Measurements from ENCODE around the gene NMUR2.

The NMUR2 gene, protein sequence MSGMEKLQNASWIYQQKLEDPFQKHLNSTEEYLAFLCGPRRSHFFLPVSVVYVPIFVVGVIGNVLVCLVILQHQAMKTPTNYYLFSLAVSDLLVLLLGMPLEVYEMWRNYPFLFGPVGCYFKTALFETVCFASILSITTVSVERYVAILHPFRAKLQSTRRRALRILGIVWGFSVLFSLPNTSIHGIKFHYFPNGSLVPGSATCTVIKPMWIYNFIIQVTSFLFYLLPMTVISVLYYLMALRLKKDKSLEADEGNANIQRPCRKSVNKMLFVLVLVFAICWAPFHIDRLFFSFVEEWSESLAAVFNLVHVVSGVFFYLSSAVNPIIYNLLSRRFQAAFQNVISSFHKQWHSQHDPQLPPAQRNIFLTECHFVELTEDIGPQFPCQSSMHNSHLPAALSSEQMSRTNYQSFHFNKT

DNA sequence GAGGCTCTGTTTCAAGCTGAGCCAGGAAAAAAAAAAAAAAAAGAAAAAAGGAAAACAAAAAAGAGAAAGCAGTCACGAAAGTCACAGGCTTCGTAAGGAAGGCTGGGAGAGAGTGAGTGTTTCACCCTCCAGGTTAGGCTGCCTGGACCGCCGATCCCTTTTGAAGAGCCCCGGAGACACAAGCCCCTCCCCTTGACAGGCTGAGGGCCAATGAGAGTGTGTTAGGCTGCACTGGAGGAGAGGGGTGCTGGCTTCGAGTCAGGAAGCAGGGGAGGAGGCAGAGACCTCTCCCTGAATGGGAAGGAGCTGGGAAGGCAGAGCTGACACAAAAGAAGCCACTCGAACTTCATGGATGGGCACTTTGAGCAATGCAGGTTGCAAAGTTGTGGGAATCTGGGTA, at the start of gene NMUR2:
Gene NMUR2 (minus strand): TSS at position 135 of the 400 bp plus-strand sequence. CDS start 166 bp downstream, outside the sequence.
- no peak for DNase-seq (ENCODE audit: low read depth)

DNA sequence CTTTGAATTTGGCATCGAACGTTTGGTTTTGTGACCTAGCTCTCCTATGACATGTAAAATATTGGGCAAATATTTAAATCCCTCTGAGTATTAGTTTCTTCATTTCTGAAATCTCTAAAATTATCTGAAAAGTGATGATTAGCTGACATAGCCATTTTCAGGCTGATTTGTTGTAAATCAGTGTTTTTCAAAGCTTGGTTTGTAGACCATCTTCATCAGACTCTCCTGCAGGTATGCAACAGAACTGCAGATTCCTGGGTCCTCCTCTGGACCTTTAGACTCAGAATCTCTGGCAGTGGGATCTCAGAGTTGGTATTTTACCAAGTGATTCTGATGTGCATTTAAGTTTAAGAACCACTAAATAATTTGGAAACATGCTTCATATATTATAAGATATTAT, 38.9 kb upstream of the NMUR2 start:
- no peak for DNase-seq (ENCODE audit: low read depth)

DNA sequence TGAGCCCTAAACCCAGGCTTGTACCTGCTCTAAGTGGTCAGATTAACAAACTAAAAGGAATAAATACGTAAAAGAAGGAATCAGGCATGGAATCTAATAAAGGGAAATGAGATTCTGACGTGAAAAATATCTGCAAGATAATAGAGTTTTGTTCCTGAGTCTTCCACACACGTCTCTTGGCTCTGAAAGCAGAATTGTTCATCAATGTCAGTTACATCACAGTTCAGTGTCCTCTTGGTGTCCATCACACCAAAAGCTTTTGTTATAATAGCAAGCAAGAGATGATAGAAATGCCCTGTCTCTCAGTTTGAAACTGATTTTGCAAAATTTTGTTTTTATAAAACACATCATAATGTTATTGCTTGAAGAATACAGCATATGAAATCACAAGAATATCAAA, 34.7 kb upstream of the NMUR2 start:
- no peak for DNase-seq (ENCODE audit: low read depth)

DNA sequence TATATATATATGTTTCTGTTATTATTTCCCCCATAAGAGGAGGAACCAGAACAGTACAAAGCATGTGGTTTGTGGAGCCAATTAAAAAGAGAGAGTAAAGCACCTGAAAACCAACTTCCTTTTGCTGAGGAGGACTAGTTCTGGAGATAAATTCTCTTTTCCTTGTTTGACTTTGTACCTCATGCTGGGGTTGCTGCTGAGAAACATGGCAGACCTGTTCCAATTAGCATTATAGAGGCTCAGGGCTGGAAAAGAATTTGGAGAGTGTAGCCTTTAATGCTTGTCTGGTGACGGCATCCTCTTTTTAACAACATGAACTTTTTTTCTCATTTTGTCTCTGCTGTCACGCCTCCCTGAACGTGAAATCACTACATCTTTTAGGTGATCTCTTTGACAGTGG, 32.8 kb upstream of the NMUR2 start:
- DNase-seq (ENCODE audit: low read depth), result no peak

DNA sequence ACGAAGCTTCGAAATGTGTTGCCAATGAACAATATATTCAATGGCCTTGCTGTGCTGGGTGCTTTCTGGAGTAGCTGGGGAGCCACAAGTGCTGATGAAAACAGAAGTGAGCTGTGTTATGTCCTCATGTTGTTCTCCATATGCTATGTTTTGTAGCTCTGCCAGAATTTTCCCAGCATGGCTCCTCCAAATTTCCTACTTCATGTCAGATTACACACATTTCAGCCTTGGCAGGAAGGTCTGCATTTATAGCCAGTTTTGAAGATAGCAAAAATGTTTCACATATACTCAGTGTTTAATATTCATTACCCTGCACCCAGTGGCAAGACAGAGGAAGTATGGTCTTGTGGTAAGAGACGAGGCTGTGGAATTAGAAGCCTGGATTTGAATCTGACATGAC, 22.6 kb upstream of the NMUR2 start:
- no peak for DNase-seq (ENCODE audit: low read depth)

DNA sequence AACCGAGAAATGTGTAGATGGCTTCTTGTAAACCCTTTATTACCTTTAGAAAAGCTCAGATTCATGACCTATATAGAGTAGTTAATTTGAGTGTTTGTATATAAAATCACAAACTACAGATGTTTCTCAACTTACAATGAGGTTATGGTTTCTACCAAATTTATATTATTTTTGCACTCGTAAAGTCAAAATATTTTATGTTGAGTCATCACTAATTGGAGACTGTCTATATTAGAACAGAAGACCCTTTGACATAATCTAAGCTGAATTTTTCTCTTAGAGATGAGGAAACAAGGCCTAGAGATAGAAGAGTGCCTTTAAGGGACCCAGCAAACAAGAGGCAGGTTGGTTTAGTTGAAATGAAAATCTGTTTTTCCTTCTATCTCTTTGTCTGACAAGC, 20.0 kb upstream of the NMUR2 start:
- DNase-seq (ENCODE audit: low read depth), result no peak

DNA sequence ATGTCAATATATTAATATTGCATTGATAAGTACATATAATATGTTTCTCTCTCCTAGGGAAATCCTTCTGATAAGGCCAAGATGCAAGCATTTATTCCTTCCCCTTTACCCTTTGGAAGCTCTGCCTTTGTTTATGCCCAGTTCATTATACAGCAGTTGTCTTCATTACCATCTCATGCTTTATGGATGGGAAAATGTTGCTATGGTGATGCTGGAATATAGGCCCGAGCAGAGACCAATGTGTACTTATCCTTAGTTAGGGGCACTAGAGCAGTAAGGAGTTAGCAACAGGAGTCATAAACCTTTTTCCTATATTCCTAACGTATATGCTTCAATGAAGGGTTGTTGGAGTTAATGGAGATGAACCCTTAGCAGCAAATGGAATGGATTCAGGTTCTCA, 19.4 kb upstream of the NMUR2 start:
- no peak for DNase-seq (ENCODE audit: low read depth)

DNA sequence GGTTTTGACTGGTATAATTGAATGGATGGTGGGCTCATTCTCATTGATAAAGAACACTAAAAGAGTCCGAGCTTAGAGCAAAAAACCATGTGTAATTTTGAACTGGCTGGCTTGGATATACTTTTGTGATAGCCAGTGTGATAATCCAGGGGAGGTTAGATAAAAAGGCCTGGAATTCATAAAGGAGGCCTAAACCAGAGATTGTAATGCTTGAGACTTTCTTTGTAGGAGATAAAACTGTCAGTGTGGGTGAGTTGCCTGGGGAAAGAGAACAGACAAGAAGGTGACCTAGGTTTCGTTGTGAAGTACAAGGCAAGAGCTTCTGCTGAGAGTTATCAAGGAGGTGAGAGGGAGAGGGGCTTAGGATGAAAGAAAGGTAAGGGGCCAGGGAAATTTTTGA, 17.0 kb upstream of the NMUR2 start:
- no peak for DNase-seq (ENCODE audit: low read depth)

DNA sequence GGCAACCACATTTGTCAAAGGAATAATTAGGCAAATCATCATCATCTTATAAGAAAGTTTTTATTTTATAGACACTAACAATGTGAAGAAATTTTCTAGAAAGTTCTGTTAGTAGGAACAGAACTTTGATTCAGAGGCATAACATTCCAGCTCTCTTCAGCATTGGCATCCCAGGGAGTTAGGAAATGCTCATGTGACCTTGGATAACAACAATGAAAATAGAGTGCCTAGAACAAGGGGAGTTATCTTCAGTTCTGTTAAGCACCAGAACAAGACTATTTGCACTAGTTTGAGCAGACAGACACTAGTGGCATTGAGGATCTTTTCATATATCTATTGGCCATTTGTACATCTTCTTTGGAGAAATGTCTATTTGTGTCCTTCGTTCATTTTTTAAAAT, 7.0 kb upstream of the NMUR2 start:
- DNase-seq (ENCODE audit: low read depth), result no peak

DNA sequence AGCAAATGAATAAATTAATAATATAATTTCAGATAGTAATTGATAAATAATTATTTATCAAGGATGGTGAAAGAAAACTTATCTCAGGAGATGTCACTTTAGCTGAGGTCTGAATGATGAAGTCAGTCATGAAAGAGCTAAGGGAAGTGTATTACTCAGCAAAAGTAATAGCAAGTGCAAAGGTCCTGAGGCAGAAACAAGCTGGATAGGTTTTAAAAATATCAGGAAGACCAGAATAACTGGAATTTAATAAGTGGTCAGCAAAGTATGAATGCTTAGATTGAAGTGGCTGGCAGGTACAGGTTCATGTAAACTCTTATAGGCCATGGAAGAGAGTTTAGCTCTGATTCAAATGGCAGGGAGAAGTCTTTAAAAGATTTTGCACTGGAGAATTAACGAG, 1.0 kb upstream of the NMUR2 start:
- DNase-seq (ENCODE audit: low read depth), result no peak

DNA sequence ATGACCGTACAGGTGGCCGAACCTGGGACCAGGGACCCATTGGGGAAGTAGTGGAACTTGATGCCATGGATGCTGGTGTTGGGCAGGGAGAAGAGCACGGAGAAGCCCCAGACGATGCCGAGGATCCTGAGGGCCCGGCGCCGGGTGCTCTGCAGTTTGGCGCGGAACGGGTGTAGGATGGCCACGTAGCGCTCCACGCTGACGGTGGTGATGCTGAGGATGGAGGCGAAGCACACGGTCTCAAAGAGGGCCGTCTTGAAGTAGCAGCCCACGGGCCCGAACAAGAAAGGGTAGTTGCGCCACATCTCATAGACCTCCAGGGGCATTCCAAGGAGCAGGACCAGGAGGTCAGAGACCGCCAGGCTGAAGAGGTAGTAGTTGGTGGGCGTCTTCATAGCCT, 585 bp downstream of the NMUR2 start:
- DNase-seq (ENCODE audit: low read depth), result no peak

DNA sequence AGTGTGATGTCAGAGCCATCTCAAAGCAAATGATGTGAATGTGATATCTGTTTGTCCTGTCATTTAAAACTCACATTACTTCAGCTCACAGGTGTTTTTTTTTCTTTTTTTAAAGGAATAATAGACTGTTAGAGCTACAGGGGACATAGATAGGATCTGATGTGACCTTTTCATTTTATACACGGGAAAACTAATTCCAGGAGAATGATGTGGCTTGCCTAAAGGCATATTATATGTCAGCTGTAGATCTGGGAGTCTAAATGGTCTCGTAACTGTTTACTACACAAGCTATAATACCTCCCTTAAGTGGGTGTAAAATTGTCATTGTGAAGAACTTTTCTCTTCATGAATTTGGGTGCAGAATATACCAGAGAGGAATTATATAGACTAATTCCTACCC, 2.0 kb downstream of the NMUR2 start:
- no peak for DNase-seq (ENCODE audit: low read depth)

DNA sequence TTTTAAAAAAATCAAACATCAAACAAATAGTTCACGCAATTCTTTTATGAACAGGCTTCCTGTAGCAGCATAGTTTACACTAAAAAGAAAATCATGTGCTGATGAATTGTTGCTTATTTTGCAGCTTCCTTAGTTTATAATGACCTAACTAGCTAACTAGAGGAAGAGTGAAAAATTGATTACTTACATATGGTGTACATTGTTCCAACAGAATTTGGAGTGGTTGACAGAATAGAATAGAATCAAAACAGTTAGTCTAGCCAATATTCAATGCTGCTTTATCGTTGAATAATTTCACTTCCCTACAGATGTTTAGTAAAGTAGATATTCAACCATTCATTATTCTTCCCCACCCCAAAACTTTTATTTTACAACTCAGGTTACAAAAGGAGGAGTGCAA, 4.2 kb downstream of the NMUR2 start:
- no peak for DNase-seq (ENCODE audit: low read depth)

DNA sequence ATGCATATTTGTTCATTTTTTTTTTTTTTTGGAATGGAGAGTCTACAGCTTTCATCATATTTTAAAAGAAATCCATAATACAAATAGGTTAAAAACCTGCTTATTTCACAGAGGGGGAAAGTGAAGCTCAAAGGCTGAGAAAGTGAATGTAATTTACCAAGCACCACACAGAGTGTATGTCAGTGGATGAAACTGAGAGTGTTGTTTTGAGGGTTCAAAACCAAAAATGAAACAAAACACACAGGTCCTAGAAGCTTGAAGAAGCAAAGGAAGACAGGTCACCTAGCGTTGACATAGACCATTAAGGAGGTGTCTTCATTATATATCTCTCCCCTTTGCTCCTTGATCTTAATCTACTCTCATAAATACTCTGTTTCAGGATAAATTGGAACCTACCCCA, 7.5 kb downstream of the NMUR2 start:
- DNase-seq (ENCODE audit: low read depth), result no peak

DNA sequence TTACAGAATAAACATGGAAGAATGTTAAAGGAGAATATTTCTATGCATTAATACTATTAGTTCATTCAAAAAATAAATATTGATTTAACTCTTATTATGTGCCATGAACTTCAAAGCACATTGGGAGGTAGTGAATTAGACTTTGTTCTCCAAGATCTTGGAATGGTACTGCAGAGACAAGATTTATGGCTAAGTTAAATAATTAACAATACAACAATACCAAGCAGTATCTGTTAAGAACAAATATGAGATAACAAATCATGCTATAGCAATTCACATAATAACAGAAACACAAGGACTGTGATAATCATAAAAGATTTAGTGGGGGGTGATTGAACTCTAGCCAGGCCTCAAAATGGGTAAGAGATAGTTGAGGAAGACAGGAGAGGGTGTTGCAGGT, 11.6 kb downstream of the NMUR2 start:
- no peak for DNase-seq (ENCODE audit: low read depth)

DNA sequence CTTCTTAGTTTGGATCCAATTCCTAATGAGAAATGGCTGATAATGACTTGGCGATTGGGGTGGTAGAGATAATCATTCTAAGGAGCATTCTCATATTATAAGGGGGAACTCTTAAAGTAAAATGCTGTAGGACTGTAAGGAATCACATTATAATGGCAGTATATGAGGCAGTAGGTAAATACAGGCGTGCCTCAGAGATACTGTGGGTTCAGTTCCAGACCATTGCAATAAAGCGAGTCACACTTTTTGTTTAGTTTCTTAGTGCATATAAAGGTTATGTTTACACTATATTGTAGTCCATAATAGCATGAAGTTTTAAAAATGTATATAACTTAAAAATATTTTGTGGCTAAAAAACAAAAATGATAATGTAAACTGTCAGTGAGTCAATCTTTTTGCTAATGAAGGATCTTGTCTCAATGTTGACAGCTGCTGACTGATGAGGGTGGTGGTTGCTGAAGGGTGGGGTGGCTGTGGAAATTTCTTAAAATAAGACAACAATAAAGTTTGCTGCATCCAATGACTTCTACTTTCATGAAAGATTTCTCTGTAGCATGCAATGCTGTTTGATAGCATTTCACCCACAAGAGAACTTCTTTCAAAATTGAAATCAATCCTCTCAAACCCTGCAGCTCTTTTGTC, 15.8 kb downstream of the NMUR2 start:
- DNase-seq (ENCODE audit: low read depth), result no peak

DNA sequence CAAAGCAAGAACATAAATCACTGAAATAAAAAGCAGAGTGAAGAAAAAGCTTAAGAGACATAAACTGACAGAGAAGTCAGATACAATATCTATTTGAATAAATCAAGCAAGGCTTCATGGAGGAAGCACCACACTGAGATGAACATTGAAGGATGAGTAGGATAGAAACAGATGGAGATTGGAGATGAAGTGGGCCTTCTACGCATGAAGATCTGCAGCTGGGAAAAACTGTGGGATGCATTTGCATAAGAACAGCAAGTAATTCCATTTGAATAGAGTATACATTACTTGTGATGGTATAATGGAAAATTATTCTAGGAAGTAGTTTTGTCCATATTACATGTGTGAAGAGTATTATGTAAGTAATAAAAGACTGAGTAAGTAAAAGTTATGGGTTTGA, 16.5 kb downstream of the NMUR2 start:
- DNase-seq (ENCODE audit: low read depth), result no peak

DNA sequence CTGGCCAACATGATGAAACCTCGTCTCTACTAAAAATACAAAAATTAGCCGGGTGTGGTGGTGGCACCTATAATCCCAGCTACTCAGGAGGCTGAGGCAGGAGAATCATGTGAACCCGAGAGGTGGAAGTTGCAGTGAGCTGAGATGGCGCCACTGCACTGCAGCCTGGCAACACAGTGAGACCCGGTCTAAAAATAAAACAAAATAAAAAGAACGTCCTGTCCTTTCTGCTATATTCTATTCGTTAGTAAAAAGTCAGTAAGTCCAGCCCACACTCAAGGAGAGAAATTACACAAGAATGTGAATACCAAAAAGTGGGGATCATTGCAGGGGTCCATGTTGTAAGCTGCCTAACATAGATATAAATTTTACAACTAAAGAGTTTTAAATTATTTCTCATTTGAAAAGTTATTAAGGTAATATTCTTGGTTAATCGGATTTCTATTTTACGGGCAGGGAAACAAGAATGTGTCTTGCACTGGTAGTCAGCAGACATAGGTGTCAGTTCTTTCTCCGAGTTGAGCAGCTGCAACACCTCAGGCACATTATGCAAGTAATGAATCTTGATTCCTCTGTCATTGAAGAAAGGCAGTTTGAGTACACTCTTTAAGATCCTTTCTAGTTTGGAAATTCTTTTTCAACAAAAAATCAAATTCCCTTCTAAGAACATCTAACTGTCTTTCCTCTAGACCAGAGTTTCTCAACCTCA, 24.5 kb downstream of the NMUR2 start:
- no peak for DNase-seq (ENCODE audit: low read depth)

DNA sequence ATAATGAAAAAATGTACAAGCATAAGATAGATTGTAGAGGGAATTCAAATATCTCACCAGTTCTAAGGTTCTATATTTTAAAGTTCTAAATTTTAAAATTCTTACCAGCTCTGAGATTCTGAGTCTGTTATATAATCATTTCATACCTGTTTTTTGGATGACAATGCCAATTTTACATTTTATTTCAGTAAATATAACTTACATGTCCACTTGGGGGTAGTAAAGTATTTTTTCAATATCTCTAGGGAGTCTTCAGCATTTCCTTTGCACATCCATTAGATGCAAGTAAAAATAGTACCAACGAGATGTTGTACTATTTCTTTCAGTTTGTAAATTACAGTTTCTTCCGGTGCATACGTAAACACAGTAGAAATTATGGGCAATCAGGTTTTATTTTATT, 25.7 kb downstream of the NMUR2 start:
- DNase-seq (ENCODE audit: low read depth), result no peak

DNA sequence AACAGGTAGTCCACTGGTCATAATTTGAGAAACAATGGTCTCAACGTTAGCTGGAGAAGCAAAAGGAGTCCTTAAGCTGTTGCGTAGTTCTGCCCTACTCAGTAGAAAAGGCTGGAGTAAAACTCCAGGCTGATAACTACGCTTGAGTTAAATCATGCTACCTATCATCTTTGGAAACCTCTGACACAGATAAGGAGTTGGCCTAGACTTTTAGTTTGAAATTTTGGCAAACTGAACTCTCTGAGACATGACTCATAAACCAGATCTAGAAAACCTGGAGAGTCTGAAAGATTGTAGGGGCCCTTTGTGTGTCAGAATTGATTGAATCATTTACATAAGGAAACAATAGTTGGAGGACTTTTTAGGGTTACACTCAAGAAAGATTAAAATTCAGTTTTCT, 26.3 kb downstream of the NMUR2 start:
- DNase-seq (ENCODE audit: low read depth), result no peak

DNA sequence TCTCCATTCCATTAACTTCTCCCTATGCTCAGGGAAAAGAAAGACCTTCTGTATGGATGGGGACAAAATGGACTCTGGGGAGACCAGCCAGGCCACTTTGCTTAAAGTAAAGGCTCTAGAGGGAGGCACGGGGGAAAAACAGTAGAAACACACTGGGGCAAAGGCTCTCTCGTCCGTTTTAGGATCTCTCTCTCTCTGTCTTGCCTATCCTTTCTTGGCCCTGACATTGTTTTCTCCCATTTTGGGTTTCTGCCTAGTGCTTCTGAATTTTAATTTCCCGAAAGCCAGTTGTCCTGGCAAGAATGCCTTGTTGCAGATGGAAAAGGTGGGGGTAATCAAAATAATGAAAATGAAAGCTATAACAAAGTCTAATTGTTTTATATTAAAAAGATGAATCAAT, 28.2 kb downstream of the NMUR2 start:
- DNase-seq (ENCODE audit: low read depth), result no peak

DNA sequence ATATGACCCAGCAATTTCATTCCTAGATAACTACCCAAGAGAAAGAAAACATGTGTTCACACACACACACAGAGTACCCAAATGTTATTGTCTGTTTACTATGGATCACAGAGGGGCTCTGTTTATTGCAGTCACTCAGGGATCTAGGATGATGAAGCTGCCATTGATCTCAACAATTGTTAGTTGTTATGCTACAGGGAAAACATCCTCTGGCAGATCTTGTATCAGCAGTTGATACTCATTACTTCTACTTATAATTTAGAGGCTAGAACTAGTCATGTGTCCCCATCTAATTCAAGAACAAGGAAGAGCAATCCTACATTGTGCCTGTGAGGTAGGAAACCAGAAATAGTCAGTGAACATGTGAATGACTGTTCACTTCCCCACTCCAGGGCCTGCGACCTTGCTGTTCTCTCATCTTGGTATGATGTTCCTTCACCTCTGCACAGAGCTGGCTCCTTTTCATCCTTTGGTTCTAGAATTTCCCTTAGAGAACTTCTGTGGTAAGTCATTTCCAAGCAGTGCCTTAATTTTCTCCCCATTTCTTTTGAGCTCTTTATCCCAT, 30.3 kb downstream of the NMUR2 start:
- no peak for DNase-seq (ENCODE audit: low read depth)

DNA sequence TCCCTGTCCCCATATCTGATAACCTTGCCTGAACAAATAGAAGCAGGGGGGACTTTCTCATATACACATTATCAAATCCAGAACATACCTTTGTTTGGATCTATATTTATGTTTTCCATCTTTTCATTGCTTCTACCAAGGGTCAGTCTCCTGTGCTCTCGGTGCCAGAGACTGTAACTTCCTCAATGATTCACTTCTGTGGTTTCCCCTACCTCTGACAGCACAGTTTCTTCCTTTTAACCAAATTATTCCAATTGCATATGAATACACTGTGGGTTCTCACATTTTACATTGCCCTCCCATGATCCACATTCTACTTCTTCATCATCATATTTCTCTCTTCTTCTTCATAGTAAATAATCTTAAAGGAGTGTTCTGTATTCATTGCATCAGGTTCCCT, 32.2 kb downstream of the NMUR2 start:
- no peak for DNase-seq (ENCODE audit: low read depth)
